A673 (cell line): Measurements from ENCODE around the gene OSTF1.

ENCODE experiments used
- EZH2 ChIP-seq: fragments of 200-600 bp; sonication (generic); IDR thresholded peaks from 2 replicates; pipeline ENCODE4 v1.6.1; 2017; ENCODE audit warnings: borderline replicate concordance, low read depth, mild to moderate bottlenecking, mixed read lengths, antibody characterized with exemption, low read length; ENCODE audit not compliant: poor library complexity, severe bottlenecking
- TF ChIP-seq, protein P1 (sequence below): fragments of 300-800, 200-600 bp; sonication (generic); conservative IDR thresholded peaks from 2 replicates; pipeline ENCODE4 v1.5.1; 2017; ENCODE audit warnings: low read depth, mild to moderate bottlenecking, antibody characterized with exemption, low read length, moderate library complexity, mixed read lengths

DNA sequence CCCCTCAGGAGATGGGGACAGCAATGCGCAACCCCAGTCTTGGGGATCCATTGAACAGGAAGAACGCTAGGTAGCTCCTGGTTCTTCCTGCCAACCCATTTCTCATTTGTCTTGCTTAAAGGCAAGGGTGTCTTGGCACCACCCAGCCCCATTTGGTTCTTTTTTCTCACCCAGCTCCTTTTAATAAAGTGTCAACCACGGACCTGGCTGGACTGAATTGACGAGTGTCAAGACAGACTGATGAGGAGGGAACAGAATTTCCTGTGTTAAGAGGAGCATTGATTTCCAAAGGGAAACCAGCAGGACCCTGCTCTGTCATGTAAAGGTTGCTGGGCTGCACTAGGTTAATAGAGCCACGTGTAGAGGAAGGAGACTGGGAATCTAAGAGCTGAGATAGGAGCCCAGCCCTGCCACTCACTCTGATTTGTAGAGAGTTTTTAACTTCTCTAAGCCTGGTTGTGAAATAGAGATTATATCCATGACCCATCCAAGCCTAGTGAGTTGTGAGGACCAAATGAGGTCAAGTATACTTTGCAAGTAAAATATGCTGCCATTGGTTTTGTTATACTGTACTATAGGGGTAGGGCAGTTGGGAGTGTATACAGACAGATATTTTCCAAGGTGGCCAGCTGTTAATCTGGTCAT is 33.7 kb downstream of the OSTF1 start:
- TF ChIP-seq, protein P1, sequence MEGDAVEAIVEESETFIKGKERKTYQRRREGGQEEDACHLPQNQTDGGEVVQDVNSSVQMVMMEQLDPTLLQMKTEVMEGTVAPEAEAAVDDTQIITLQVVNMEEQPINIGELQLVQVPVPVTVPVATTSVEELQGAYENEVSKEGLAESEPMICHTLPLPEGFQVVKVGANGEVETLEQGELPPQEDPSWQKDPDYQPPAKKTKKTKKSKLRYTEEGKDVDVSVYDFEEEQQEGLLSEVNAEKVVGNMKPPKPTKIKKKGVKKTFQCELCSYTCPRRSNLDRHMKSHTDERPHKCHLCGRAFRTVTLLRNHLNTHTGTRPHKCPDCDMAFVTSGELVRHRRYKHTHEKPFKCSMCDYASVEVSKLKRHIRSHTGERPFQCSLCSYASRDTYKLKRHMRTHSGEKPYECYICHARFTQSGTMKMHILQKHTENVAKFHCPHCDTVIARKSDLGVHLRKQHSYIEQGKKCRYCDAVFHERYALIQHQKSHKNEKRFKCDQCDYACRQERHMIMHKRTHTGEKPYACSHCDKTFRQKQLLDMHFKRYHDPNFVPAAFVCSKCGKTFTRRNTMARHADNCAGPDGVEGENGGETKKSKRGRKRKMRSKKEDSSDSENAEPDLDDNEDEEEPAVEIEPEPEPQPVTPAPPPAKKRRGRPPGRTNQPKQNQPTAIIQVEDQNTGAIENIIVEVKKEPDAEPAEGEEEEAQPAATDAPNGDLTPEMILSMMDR, result no peak
- no peak for TF ChIP-seq EZH2
